Hematopoietic multipotent progenitor cell (in vitro differentiated cells): Measurements from ENCODE around the gene TLE5. TPM values are rescaled to one million over a fixed set of nuclear protein-coding genes. Genes with fewer than 3 reads are reported as not detected.
"Not testable (repeated sequence)": the region's sequence is repeated elsewhere in the genome, so short reads cannot be mapped to it uniquely, and the experiment has no call there.

Experiments
- DNase-seq, 3 donors: peaks; one replicate each; pipeline ENCODE4 v3.0.0-alpha.2; 2011 to 2015; ENCODE audit warnings: low read depth in 2 of 3, low spot score in 2 of 3
- total RNA-seq: library from RNA; depleted of rRNA; stranded (reverse); fragments of >200 nt; gene quantifications from one replicate; pipeline ENCODE4 v1.2.3, GENCODE V29; 2012

Gene TLE5
- total RNA-seq, 1 donor: 304 TPM

- no peak for DNase-seq
These were observed 34.4 kb downstream of the TLE5 start for GRCh38 chr19:3027981-3028304.

GRCh38 chr19:3027292-3027691 is 35.0 kb downstream of the TLE5 start:
- no peak for DNase-seq

- DNase-seq: no peak
These were observed 35.5 kb downstream of the TLE5 start for GRCh38 chr19:3026768-3027167.

- DNase-seq: no peak
These were observed 36.8 kb downstream of the TLE5 start for GRCh38 chr19:3025549-3025886.

GRCh38 chr19:3024870-3025548 is 37.3 kb downstream of the TLE5 start:
- peak in 1 of 3 donors; percentile 62 for DNase-seq

- no peak for DNase-seq
These were observed 37.8 kb downstream of the TLE5 start for GRCh38 chr19:3024509-3024869.

- DNase-seq: no peak
These were observed 41.9 kb downstream of the TLE5 start for GRCh38 chr19:3020321-3020960.

GRCh38 chr19:3019211-3019854 is 43.0 kb downstream of the TLE5 start:
- no peak for DNase-seq

GRCh38 chr19:3017923-3018322 is 44.4 kb downstream of the TLE5 start:
- no peak for DNase-seq

GRCh38 chr19:3015126-3016057 is 46.9 kb downstream of the TLE5 start:
- no peak for DNase-seq

GRCh38 chr19:3014135-3014534 is 48.2 kb downstream of the TLE5 start:
- DNase-seq: no peak

GRCh38 chr19:3013263-3013725 is 49.0 kb downstream of the TLE5 start:
- DNase-seq: no peak

GRCh38 chr19:3012621-3013262 is 49.6 kb downstream of the TLE5 start:
- DNase-seq: no peak

GRCh38 chr19:3012059-3012458 is 50.2 kb downstream of the TLE5 start:
- not testable (repeated sequence) for DNase-seq

- no peak for DNase-seq
These were observed 51.4 kb downstream of the TLE5 start for GRCh38 chr19:3010871-3011270.

GRCh38 chr19:3008994-3009393 is 53.3 kb downstream of the TLE5 start:
- no peak for DNase-seq

- DNase-seq: no peak
These were observed 54.3 kb downstream of the TLE5 start for GRCh38 chr19:3007975-3008374.

- DNase-seq: no peak
These were observed 56.1 kb downstream of the TLE5 start for GRCh38 chr19:3006075-3006767.

- no peak for DNase-seq
These were observed 57.0 kb downstream of the TLE5 start for GRCh38 chr19:3005345-3005744.

- no peak for DNase-seq
These were observed 57.8 kb downstream of the TLE5 start for GRCh38 chr19:3004522-3004921.
